Progenitor cell of endocrine pancreas (in vitro differentiated cells): Measurements from ENCODE around the gene MRLN. TPM values are rescaled to one million over a fixed set of nuclear protein-coding genes. Genes with fewer than 3 reads are reported as not detected.

Source experiments
- DNase-seq: peaks from one replicate; pipeline ENCODE4 v3.0.0; 2021; ENCODE audit warnings: low spot score; ENCODE audit not compliant: unreplicated experiment
- H3K27ac Mint-ChIP-seq: 2 replicates; pipeline ENCODE4 v1.8.0; 2021; ENCODE audit warnings: mild to moderate bottlenecking, moderate library complexity, mixed read lengths
- H3K27me3 Mint-ChIP-seq: 2 replicates; pipeline ENCODE4 v1.8.0; 2021; ENCODE audit warnings: mixed read lengths
- H3K36me3 Mint-ChIP-seq: 2 replicates; pipeline ENCODE4 v1.8.0; 2022; ENCODE audit warnings: mixed read lengths; ENCODE audit not compliant: insufficient read depth
- H3K4me1 Mint-ChIP-seq: 2 replicates; pipeline ENCODE4 v1.8.0; 2021; ENCODE audit warnings: low read depth, mixed read lengths
- H3K4me3 Mint-ChIP-seq: 2 replicates; pipeline ENCODE4 v1.8.0; 2021; ENCODE audit warnings: low read depth, mild to moderate bottlenecking, moderate library complexity, mixed read lengths
- H3K9me3 Mint-ChIP-seq: 2 replicates; pipeline ENCODE4 v1.8.0; 2021; ENCODE audit warnings: low read depth, mixed read lengths
- long read RNA-seq: library from polyadenylated mRNA; unstranded; transcript quantifications from one replicate; pipeline ENCODE4 v2.0.0, GENCODE V29; 2020
- total RNA-seq: library from RNA; stranded (reverse); gene quantifications from 2 replicates; pipeline ENCODE4 v1.2.1, GENCODE V29; 2021
- TF ChIP-seq, protein P1 (sequence below): fragments of 200-600 bp; sonication (generic); IDR thresholded peaks from one replicate; pipeline ENCODE4 v1.5.0; 2021; ENCODE audit warnings: antibody characterized with exemption, mild to moderate bottlenecking; ENCODE audit not compliant: unreplicated experiment

Gene MRLN
- not detected in 2 replicates for total RNA-seq
- long read RNA-seq, result 0 reads

DNA sequence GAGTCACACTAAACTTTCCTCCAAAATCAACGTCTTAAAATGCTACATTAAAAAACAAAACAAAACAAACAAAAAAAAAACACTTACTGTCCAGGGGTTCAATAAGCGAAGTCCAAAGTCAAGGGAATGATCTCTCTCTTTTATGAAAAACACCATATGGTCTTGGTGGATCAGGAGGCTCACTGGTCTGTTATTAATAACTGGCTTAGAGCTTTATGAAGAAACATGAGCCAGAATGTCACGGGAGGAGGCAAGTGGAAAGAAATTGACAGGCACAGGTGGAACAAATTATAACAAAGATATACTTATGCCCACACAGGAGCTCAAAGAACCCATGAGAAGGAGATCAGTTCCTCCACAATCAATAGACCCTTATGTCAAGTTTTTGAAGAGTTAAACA lies at the start of gene MRLN:
MRLN (minus strand) TSS at position 189 of the 400 bp plus-strand sequence.
- Mint-ChIP-seq H3K27me3 (no peaks in the 10 kb centered on the region), H3K4me1 (no peaks in the 10 kb centered on the region), H3K4me3 (no peak within 1 kb of the TSS), H3K36me3 (no peaks in the 10 kb centered on the region), H3K27ac (no peak within 1 kb of the TSS), H3K9me3 (no peaks in the 10 kb centered on the region)
- DNase-seq, result no peak
- TF ChIP-seq, protein P1, sequence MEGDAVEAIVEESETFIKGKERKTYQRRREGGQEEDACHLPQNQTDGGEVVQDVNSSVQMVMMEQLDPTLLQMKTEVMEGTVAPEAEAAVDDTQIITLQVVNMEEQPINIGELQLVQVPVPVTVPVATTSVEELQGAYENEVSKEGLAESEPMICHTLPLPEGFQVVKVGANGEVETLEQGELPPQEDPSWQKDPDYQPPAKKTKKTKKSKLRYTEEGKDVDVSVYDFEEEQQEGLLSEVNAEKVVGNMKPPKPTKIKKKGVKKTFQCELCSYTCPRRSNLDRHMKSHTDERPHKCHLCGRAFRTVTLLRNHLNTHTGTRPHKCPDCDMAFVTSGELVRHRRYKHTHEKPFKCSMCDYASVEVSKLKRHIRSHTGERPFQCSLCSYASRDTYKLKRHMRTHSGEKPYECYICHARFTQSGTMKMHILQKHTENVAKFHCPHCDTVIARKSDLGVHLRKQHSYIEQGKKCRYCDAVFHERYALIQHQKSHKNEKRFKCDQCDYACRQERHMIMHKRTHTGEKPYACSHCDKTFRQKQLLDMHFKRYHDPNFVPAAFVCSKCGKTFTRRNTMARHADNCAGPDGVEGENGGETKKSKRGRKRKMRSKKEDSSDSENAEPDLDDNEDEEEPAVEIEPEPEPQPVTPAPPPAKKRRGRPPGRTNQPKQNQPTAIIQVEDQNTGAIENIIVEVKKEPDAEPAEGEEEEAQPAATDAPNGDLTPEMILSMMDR, result no peak

DNA sequence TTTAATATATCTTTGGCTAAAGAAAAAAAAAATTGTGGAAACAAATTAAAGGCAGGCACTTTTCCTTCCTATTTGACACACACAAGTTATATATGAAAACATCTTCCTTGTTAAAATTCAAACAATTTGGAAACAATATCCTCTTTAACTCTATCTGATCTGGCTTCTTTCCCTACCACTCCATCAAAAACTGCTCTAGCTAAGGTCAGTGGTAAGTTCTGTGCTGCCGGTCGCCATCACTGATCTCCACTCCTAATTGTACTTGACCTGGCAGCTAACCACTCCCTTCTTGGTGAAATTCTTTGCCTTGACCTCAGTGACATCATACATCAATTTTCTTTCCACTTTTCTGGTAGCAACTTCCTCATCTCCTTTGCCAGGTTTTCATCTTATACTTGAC lies 47.9 kb upstream of the MRLN start:
- Mint-ChIP-seq H3K27ac (no peak overlapping the region), H3K9me3 (no peaks in the 10 kb centered on the region), H3K27me3 (no peaks in the 10 kb centered on the region), H3K4me3 (no peak overlapping the region), H3K4me1 (peaks cover 3% of the 10 kb centered on the region), H3K36me3 (peaks cover 43% of the 10 kb centered on the region)
- TF ChIP-seq, protein P1, result no peak
- DNase-seq, result no peak

DNA sequence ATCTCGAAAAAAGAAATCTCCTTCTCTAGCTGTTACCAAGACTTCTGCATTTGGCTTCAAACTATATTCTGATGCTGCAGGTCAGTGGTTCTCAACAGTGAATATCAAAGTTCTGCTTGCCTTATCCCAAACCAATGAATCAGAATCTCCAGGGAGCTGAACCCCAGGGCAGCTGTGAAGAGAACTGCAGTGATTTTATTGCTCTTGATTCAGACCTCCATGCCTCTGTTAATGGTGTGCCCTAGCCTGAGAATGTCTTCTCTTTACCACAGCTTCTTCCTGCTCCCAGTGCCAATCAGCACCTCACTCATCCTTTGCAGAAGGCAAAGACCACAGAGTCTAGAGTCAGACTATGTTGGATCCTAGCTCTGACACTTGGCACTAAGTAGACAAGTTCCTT lies 46.2 kb upstream of the MRLN start:
- H3K9me3 Mint-ChIP-seq, result no peaks in the 10 kb centered on the region
- TF ChIP-seq, protein P1, result no peak
- no peak for DNase-seq
- no peak overlapping the region for H3K4me3 Mint-ChIP-seq
- H3K36me3 Mint-ChIP-seq, result peaks cover 41% of the 10 kb centered on the region
- H3K27ac Mint-ChIP-seq, result no peak overlapping the region
- no peaks in the 10 kb centered on the region for H3K27me3 Mint-ChIP-seq
- peaks cover 3% of the 10 kb centered on the region for H3K4me1 Mint-ChIP-seq

DNA sequence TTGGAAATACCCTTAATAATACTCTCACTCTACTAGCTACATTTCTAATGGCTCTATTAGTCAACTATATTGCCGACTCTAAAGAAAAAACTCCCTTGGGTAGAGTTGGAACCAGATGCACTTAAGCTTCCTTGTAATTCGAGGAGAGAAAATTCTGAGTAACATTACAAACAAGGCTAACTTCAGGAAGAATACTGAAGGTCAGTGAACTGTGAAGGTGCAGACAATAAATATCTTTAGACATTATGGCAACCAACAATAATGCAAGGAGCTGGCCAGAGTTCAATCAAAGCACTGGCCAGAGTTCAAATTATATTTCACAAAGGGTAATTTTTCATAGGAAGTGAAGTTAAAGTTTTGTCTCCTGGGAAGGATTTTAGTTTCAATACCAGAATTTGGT lies 40.7 kb upstream of the MRLN start:
- Mint-ChIP-seq H3K27ac (no peak overlapping the region), H3K9me3 (no peaks in the 10 kb centered on the region), H3K4me3 (no peak overlapping the region), H3K36me3 (peaks cover 45% of the 10 kb centered on the region), H3K27me3 (no peaks in the 10 kb centered on the region), H3K4me1 (no peaks in the 10 kb centered on the region)
- TF ChIP-seq, protein P1, result no peak
- DNase-seq, result no peak

DNA sequence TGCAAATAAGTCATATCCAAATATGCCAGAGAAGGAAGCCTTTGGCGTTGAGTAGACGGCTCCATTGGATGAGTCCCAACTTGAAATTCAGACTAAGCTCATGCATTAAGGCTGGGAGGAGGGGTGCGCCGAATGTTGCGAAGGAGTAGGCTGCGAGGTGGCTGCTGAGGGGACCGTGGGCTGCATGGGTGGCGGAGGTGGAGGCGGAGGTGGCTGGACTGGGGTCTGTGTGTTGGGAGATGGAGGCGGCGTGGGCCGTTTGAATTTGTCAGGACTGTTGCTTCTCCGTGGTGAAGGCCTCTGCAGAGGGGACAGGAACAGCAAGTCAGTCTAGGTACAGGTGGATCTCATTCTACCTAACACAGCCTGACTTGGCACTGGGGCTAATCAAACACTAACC lies 39.6 kb upstream of the MRLN start:
- no peaks in the 10 kb centered on the region for H3K27me3 Mint-ChIP-seq
- DNase-seq, result no peak
- no peak overlapping the region for H3K27ac Mint-ChIP-seq
- no peaks in the 10 kb centered on the region for H3K9me3 Mint-ChIP-seq
- H3K4me1 Mint-ChIP-seq, result no peaks in the 10 kb centered on the region
- H3K4me3 Mint-ChIP-seq, result no peak overlapping the region
- H3K36me3 Mint-ChIP-seq, result peaks cover 39% of the 10 kb centered on the region
- TF ChIP-seq, protein P1, result no peak
